ENCODE data around the gene MT1HL1. TPM values are rescaled to one million over a fixed set of nuclear protein-coding genes. Genes with fewer than 3 reads are reported as not detected.

MT1HL1 gene
- total RNA-seq, 1 experiment from 2014 or later = not detected

GRCh38 chr1:237050185-237050584, 45.9 kb upstream of the MT1HL1 start:
- H3K27ac ChIP-seq (ENCODE audit: insufficient read length, low read depth, low read length) = no peak overlapping the region
- H4K8ac ChIP-seq (replicated peaks; ENCODE audit: insufficient read length, low read depth, low read length) = no peak overlapping the region
- H2BK120ac ChIP-seq (ENCODE audit: low read depth, low read length, poor library complexity, severe bottlenecking) = no peak overlapping the region
- no peak overlapping the region for H3K9ac ChIP-seq (ENCODE audit: extremely low read depth, insufficient read length, low read length)
- Mint-ChIP-seq H3K27me3 (ENCODE audit: low read depth) (no peaks in the 10 kb centered on the region), H3K4me1 (peaks cover 10 to 13% of the 10 kb centered on the region in 2 experiments), H3K4me3 (no peak overlapping the region), H3K27ac (no peak overlapping the region), H3K9me3 (no peaks in the 10 kb centered on the region), H3K36me3 (ENCODE audit: insufficient read depth in 1 of 3, low read depth in 3 of 3) (peaks cover 0 to 4% (median 3%) of the 10 kb centered on the region in 3 experiments; a peak in 1 of 7 replicates)
- peaks cover 7% of the 10 kb centered on the region; the same call in 1 of the 2 replicates for H3K4me1 ChIP-seq (ENCODE audit: insufficient read depth, low read length)
- H3K14ac ChIP-seq (ENCODE audit: insufficient read depth, low read length) = no peak overlapping the region
- no peak overlapping the region for H2BK20ac ChIP-seq (ENCODE audit: low read depth, low read length, poor library complexity, severe bottlenecking)
- H3K79me1 ChIP-seq (ENCODE audit: insufficient read depth, low read depth, low read length, poor library complexity, severe bottlenecking) = no peaks in the 10 kb centered on the region
- no peak overlapping the region for H3K4me2 ChIP-seq (ENCODE audit: insufficient read depth, insufficient read length, low read length)
- H3K79me2 ChIP-seq (ENCODE audit: insufficient read depth, low read length) = peaks cover 2% of the 10 kb centered on the region; the same call in 1 of the 2 replicates
- no peaks in the 10 kb centered on the region for H4K20me1 ChIP-seq (ENCODE audit: control insufficient read depth, insufficient read depth, insufficient read length)
- no peak overlapping the region for H3K23ac ChIP-seq (ENCODE audit: insufficient read length, low read depth, low read length)
- no peak overlapping the region for H3T11ph ChIP-seq (ENCODE audit: low read length)
- no peak overlapping the region for H3K56ac ChIP-seq (ENCODE audit: insufficient read length, low read depth, low read length)
- no peak overlapping the region for H2BK5ac ChIP-seq (ENCODE audit: insufficient read length, low read length)
- no peak for TF ChIP-seq CTCF (conservative IDR thresholded peaks at IDR 0.05)
- no peak overlapping the region for H3K18ac ChIP-seq (ENCODE audit: insufficient read length, low read depth, low read length)
- H4K91ac ChIP-seq (ENCODE audit: insufficient read length, low read depth, low read length) = no peak overlapping the region
- H2BK12ac ChIP-seq (ENCODE audit: insufficient read length, low read depth, low read length) = no peak overlapping the region
- H3K4ac ChIP-seq (ENCODE audit: low read depth, low read length) = no peak overlapping the region
- no peak overlapping the region for H2BK15ac ChIP-seq (ENCODE audit: low read depth, low read length)
- H4K5ac ChIP-seq (ENCODE audit: insufficient read length, low read depth, low read length) = no peak overlapping the region
- no peak for DNase-seq
- H2AK5ac ChIP-seq (ENCODE audit: insufficient read length, low read length) = no peak overlapping the region
- H3K9me3 ChIP-seq (ENCODE audit: control insufficient read depth, low read depth, low read length) = no peaks in the 10 kb centered on the region
- H3K23me2 ChIP-seq (ENCODE audit: insufficient read length, low read depth, low read length, poor library complexity, severe bottlenecking) = no peaks in the 10 kb centered on the region
- no CpG with 5 or more reads among the region's 6 CpGs for WGBS (ENCODE audit: extremely low coverage, insufficient read length, low lambda C conversion rate)
- no peaks in the 10 kb centered on the region for H3K27me3 ChIP-seq (ENCODE audit: insufficient read depth, low read length)
- H2AFZ ChIP-seq (ENCODE audit: low read length) = no peak overlapping the region
